HG03095 (cell line): Measurements from ENCODE around the gene KCNMA1.

Experiments used
- ATAC-seq: cut with Tn5 transposase; IDR thresholded peaks from one replicate; pipeline ENCODE4 v1.9.1; 2021; ENCODE audit warnings: moderate library complexity; ENCODE audit not compliant: unreplicated experiment

Gene KCNMA1

DNA sequence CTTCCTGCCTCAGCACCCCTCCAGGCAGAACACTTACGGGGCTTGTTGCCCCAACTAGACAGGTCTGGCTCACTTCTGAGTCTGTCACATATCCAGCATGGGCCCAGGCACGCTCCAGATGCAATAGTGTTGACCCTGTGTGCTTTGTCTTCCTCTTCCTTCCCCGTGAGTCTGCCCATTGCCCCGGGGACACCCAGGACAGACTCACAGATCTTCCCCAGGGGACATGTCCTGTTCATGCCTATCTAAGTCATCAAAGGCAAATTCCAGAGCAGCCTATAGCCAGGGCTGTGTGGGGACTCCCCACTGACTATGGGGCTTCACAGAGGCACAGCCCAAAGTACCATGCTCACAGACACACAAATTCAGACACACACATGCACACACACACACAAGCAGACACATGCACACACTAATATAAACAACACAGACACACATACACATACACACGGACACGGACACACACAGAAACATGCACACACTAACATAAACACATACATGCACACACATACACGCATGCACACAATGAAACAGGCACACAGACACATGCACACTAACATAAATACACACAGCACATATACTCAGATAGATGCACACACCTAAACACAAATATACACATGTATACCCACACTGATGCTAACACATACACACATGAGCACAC lies 175.8 kb downstream of the KCNMA1 start:
- no peak for ATAC-seq

DNA sequence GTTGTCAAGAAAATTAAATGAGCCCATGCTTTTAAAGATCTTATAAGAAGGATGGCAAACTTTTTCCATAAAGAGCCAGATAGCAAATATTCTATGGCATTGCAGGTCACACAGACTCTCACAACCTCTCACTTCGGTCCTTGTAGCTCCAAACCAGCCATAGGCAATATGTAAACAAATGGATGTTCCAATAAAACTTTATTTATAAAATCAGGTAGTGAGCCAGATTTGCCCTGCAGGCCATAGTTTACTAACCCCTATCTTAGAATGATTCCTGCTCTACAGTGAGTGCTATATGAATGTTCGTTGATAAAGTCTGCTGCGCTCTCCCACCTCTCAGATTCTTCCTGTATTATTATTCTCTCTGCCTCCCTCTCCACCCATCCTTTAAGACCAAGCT lies 177.7 kb downstream of the KCNMA1 start:
- ATAC-seq = no peak

DNA sequence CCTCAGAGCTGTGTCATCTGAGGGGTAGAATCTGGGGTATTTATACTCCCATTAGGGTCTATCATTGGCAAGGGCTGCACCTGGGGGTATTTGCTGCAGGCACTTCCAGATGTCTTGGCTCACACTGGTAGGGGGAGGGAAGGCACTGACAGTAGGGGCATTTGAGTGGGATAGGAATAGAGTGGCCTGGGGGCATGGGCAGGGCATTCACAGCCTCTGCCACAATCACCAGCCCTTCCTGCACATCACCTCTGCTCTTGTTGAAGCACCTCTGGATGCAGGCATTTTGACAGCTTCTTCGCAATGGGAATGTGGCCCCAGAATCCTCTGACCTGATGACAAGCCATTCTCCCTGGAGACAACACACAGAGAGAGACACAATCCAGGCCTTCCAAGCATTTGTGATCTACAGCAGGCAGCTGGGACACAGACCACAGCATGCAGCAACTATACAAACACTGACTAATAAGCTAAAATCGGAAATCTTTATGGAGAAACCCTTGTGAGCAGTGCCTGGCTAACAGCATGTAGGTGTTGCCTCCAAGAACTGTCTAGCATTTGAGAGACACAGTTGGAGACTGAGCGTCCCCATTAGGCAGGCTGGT lies 178.5 kb downstream of the KCNMA1 start:
- no peak for ATAC-seq

DNA sequence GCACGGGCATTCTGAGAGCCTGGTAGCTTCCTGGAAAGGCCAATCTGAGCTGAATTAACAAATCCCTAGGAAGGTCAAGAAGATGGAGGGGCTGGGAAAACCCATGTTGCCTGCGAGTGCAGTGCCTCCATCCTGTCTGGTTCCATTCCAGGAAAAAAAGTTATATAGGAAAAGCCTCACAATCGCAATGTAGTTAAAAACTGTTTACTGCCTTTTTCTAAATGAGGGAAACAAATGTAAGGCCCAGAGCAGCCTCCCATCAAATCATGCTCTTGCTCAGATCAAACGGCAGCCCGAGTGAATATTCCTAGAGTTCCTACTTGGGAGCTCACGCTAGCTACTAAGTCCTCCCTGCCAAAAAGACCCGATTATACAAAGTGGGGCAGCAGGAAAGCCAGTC lies 179.9 kb downstream of the KCNMA1 start:
- no peak for ATAC-seq

DNA sequence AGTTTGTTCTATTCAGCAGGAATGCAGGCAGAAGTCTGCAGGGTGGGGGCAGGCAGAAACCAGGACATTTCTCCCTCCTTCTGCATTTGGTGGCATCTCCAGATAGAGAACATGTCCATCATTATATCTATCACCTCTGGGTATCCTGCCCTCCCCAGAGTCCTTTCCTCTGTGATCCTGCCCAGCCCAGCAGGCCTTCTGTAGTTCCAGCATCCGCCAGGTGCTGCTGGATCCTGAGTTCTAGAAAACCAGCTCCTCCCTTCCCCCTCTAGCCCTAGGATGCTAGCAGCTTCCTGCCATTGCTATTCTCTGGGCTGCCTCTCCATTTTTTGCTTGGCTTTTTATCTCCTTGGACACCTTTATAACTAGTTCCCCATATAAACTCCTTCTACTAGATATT lies 180.3 kb downstream of the KCNMA1 start:
- no peak for ATAC-seq

DNA sequence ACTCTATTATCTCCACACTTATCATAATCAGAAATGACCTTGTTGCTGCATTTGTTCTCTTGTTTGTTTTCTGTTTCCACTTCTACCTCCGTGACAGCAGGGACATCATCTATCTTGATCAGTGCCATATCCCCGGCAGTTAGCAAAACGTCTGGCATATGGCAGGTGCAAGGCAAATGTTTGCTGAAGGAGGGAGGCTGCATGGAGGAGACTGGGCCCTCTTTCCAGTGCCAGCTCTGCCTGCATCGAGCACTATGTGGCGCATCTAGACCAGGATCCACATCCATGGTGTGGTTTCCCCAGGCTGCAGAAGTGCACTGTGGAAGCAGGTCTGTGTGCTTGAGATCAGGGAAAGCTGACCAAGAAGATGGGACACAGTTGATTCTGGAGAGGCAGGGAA lies 181.2 kb downstream of the KCNMA1 start:
- ATAC-seq = no peak

DNA sequence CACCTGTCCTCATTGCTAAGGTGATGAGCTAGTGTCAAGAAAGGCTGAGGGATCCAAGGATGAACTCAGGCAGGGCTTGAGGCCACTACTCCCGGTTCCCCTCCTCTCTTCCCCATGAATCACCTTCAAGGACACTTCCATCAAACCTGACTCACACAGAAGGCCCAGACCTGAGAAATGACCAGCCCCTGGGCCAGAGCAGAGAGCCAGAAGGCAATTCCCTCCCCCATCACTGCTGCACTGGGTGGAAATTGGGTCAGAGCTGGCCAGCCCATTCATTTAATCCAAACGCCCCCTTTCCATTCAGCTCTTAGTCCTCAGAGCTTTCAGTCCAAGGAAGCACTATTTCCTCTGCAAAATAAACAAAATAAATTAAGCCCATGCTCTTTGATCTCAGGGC lies 182.0 kb downstream of the KCNMA1 start:
- no peak for ATAC-seq

DNA sequence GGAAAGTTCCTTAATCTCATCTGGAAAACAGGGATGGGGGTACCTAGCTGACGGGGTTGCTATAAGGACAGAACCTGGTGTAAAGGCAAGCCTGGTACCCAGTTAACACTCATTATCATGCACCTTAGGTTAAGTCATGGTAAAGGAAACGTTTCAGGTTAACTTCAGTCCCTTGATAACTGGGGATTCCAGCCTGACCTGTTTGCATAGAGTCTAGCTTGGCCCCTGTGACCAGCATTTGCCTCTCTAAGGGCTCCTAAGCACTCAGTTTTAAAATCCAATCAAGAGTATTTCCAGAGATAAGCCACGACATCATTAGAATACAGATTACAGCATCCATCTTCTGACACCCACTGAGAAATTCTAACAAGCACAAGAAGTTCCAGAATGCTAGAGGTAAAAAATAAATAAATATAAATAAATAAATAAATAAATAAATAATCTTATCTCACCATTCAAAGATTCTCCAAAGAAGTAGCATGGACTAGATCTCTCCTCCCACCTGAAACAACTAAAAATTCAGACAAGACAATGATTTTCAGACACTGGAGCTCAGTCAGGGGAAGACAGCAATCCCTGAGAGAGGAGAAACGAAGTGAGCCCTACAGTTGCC lies 184.6 kb downstream of the KCNMA1 start:
- ATAC-seq = no peak

DNA sequence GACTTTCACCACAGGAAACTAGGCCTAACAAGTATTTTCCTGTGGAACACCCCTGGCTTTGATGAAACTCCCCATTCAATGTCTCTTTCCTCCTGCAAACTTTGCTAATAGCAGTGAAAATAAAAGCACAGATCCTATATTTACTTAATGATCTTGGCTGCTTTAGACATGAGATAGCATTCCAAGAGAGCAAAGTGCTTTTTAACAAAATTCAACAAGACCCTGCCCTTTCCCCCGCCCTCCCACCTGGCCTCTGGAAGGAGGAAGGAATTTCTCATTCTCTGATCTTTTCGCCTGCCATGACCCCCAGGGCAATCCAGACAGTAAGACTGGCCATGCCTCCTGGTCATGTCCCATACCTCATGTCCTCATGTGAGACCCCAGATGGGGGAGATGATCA lies 185.7 kb downstream of the KCNMA1 start:
- no peak for ATAC-seq

DNA sequence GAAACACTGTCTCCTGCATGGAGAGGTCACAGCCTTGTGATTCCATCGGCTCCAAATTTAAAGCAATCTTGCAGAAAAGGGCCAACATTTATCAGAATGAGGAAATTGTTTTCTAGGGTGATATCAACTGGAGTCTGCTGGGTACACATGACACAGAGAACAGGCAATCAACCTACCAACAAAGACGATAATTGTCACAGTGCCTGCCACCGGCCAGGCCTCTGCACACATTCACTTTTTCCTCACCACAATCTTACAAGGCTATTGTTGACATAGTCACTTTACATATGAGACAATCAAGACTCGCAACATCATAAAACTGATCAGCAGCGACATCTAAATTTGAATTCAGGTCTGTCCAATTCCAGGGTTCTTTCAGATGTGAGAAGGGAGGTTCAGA lies 189.4 kb downstream of the KCNMA1 start:
- ATAC-seq = no peak

DNA sequence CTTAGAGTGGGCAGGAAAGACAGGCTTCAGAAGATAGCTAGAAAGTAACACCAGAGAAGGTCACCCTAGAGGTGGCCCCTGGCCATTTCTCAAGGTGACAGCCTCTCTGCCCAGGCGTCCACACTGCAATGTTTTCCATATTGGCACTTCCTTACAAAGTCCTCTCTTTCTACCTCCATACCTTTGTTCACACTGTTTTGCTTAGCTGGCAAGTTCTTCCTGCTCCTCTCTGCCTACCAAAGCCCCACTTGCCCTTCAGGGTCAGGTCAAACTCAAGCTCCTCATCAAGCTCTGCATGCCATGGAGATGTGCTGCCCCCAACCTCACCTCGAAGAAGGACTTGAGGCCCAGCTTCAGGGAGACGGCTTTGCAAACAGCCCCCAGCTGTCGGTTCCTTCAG lies 190.9 kb downstream of the KCNMA1 start:
- ATAC-seq = no peak

DNA sequence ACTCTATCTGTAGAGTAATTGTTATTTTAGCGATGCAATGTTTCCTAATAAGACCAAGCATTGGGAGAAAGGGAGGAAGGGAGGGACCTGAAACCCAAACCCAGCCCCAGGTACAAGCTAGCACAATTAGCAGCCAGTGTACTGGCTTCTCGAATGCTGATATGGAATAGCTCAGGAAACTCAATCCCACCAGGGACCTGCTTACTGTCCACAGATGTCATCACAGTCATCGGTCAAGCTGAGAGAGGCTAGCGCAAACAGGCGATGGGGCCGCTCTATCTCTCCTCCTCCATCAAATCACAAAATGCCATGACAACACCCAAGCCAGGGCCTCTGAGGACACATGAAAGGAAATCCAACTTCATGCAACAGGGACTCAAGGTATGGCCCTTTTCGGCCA lies 192.1 kb downstream of the KCNMA1 start:
- ATAC-seq = no peak

DNA sequence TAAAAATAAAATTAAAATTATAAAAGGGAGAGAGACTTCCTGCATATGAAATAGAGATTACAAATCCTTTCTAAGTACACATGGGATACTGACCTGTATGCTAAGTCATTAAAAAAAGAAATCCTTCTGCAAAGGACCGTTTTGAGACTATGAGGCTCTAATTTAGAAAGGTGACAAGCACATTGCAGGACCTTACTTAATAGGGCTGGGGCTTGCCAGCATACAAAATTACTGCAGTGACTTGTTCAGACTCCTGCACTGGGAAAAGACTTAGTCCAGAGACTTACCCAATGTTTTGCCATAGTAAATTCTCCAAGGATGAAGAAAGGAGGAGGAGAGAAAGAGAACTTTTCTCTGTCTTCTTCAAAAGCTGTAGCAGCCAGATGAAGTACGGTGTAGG lies 193.6 kb downstream of the KCNMA1 start:
- ATAC-seq = no peak

DNA sequence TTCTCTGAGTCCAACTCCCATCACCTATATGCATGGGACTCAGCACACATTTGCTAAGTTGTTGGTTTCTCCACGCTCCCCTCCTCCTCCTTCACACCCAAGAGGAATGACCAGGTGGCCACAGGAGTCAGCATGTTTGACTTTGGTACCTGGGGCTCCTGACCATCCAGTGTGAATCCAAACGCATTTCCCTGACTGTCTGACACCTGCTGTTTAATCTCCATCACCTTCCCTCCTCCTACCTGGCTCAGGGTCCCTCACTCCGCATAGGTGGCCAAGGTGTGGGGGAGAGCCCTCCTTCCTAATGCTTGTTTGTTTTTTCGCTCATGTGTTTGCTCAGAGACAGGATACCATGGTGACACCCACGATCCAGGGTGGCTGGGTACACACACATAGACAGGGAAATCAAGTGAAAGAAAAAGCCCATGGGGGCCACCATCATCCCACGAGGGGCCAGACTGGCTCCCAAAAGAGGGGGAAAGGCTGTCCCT lies 194.9 kb downstream of the KCNMA1 start:
- ATAC-seq = no peak

DNA sequence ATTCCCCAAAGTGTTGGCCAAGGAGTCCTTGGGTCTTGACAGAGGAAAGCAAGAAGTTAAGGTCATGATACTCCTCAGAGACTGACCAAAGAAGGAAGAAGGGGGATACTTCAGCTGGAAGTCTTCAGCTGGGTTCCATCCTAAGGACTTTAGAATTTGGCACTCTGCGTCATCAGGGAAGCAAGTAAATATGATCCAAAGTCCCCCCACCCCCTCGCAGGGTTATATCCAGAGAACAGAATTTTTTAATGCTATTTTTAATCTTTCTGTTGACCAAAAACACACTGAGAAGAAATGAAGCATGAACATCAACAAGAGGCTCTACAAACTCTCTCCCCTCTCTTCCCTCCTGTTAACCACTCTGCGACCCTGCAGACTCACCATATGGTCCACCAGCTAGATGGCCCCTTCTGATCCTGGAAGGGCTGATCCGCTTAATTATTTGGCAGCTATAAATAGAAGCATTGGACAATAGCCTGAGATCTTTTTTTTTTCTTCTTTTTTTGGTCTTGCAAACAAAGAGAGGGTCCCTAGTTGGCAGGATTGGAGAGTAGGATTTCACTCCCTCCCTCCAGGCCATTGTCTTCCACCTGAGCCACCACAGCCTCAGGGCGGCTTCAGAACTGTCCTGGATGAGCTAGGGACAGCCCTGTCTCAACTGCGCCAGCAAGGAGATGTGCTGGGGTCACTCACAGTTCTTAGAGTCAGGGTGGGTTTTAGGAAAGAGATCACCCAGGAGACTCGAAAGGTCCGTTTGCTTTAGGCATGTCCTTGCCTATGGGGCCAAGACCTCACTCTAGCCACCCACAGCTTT lies 196.0 kb downstream of the KCNMA1 start:
- no peak for ATAC-seq

DNA sequence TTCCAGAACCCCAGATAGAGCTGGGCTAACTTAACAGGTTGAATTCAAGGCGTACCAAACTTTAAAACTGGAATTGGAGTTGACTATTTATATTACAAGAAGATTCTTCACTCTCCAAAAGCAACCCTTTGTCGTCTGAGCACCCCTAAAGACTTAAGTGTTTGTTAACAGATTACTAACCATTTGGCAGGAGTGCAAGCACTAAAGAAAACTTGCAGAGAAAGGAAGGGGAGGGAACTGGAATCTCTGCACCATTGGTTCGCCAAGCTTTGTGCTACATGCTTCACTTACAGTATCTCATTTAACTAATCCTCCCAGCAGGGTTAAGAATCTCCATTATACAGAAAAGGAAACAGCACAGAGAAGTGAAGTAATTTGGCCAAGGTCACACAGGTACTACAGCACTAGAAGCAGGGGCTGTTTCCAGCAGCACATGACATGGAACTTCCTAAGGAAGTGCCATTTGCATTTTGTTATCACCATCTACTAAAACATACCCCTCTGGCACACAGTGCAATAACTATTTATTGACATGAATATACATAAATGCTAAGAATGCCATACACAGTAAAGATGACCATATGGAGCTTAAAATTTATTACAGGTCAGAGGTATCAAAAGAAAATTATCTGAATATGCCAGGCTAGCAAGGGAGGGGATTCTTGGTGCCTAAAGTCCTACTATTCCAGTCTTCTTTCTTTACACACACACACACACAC lies 201.2 kb downstream of the KCNMA1 start:
- no peak for ATAC-seq

DNA sequence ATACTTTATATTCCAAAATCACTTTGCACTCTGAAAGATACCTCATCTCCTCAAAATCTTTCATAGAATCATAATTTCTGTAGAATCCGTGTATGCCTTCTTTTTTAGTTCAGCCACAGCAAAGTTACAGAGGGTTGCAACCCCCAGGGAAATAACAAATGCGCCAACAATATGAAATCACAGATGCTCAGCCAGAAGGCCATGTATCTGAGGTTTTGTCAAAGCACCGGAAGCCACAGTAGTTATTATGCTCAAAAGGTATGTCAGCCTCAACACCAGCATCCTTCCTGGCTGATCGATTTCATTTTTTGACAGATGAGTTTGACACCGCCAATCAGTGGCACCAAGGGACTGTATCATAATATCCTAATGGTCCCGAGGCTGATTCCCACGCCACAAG lies 204.1 kb downstream of the KCNMA1 start:
- no peak for ATAC-seq

DNA sequence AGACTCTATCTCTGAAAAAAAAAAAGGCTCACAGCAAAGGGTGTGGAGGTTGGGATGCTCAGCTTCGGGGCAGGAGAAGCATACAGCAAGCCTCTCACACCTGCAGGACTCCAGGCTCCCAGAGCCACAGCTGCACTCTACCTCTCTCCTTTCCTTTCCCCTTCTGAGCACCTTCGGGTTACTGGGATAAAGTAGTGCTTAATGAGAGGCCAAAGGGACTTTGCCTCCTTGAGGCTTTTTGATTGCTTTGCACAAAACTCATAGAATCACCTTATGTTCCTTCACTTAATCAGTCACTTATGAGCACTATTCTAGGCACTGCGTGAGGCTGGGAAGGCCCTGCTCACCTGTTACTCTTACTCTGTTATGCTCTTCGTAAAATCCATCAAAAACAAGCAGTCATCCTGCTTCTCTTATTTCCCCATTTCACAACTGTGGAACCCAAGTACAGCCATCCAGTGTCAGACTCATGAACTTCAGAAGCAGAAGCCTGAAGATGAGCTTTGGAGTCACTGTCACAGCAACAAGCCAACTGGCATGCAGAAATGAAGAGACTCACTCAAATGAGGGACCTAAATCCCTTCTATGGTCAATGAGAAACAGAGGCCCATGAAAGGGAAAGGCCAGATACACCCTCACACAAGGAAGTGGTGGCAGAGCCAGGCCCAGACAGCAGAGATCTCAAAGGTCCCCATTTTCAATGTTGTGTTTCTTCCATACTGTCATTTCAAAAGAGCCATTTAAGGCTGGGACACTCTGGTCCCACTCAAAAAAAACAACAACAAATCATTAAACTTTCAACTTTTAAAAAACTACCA lies 205.4 kb downstream of the KCNMA1 start:
- ATAC-seq = no peak

DNA sequence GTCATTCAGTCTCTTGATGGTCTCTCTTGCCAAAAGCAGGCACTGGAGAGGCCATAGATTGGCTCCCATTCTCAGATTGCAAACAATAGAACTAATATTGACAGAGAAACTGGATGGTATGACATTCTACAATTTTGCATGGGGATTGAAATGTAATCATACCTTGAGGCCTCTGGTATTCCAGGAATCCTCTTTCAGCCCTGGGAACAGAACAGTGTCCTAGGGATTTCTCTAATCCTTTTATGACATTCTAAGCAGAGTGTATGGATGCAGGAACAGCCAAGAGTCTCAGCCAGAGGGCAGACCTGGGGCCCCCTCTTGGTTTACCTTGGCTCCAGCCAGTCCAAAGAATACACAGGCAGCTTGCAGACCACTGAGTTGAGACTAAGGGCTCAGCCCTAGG lies 206.4 kb downstream of the KCNMA1 start:
- ATAC-seq = no peak

DNA sequence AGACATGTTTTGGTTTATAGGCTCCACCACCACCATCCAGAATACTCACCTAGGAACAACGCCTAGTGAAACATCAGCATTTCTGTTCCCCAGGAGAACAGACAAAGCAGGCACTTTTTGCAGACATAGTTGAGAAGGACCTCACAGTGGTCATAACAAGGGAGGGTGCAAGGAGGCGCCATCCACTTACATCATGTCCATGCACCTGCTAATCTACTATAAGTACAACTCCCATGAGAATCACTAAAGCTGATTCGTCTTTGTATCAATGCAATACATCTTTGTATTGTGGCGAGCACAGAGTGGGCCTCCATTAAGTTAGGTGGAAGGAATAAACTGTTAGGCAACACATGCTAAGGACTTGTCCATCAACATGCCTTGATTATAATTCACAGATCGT lies 207.1 kb downstream of the KCNMA1 start:
- ATAC-seq = no peak
